T-helper 2 cell treated with Interferon-gamma antibody and Interleukin-4, amounts not matched to agents 5 μg/mL and 100 μg/mL, for 36 hours (primary cell): ENCODE data around the gene NAV2.

Source experiments
- DNase-seq: peaks from one replicate; pipeline ENCODE4 v3.0.0; 2021; ENCODE audit warnings: low spot score
- H3K27ac Mint-ChIP-seq: one replicate; pipeline ENCODE4 v1.8.0; 2021; ENCODE audit warnings: mild to moderate bottlenecking, mixed read lengths
- H3K27me3 Mint-ChIP-seq: one replicate; pipeline ENCODE4 v1.8.0; 2021; ENCODE audit warnings: low read depth, mixed read lengths
- H3K36me3 Mint-ChIP-seq: one replicate; pipeline ENCODE4 v1.8.0; 2021; ENCODE audit warnings: low read depth, mixed read lengths
- H3K4me1 Mint-ChIP-seq: one replicate; pipeline ENCODE4 v1.8.0; 2021; ENCODE audit warnings: low read depth, mixed read lengths
- H3K4me3 Mint-ChIP-seq: one replicate; pipeline ENCODE4 v1.8.0; 2022; ENCODE audit warnings: mild to moderate bottlenecking, moderate library complexity, mixed read lengths
- H3K9me3 Mint-ChIP-seq: one replicate; pipeline ENCODE4 v1.8.0; 2021; ENCODE audit warnings: mixed read lengths

The NAV2 gene

GRCh38 chr11:19800162-19800561 lies 87.5 kb downstream of the NAV2 start:
- DNase-seq: no peak
- Mint-ChIP-seq H3K36me3 (no peaks in the 10 kb centered on the region), H3K27me3 (peaks cover 3% of the 10 kb centered on the region), H3K4me3 (no peak overlapping the region), H3K4me1 (no peaks in the 10 kb centered on the region), H3K27ac (no peak overlapping the region), H3K9me3 (no peaks in the 10 kb centered on the region)

GRCh38 chr11:19800714-19801519 lies 88.3 kb downstream of the NAV2 start:
- Mint-ChIP-seq H3K4me1 (no peaks in the 10 kb centered on the region), H3K4me3 (no peak overlapping the region), H3K36me3 (no peaks in the 10 kb centered on the region), H3K27me3 (peaks cover 3% of the 10 kb centered on the region), H3K9me3 (no peaks in the 10 kb centered on the region), H3K27ac (no peak overlapping the region)
- no peak for DNase-seq

GRCh38 chr11:19802773-19803293 lies 90.2 kb downstream of the NAV2 start:
- Mint-ChIP-seq H3K27ac (no peak overlapping the region), H3K9me3 (no peaks in the 10 kb centered on the region), H3K4me1 (no peaks in the 10 kb centered on the region), H3K4me3 (no peak overlapping the region), H3K36me3 (no peaks in the 10 kb centered on the region), H3K27me3 (no peaks in the 10 kb centered on the region)
- DNase-seq: no peak

- Mint-ChIP-seq H3K4me1 (no peaks in the 10 kb centered on the region), H3K9me3 (no peaks in the 10 kb centered on the region), H3K4me3 (no peak overlapping the region), H3K27ac (no peak overlapping the region), H3K27me3 (no peaks in the 10 kb centered on the region), H3K36me3 (no peaks in the 10 kb centered on the region)
- no peak for DNase-seq
Observed at GRCh38 chr11:19803506-19803998, 90.9 kb downstream of the NAV2 start.

GRCh38 chr11:19805376-19805775 lies 92.7 kb downstream of the NAV2 start:
- Mint-ChIP-seq H3K36me3 (no peaks in the 10 kb centered on the region), H3K9me3 (no peaks in the 10 kb centered on the region), H3K4me3 (no peak overlapping the region), H3K4me1 (no peaks in the 10 kb centered on the region), H3K27me3 (no peaks in the 10 kb centered on the region), H3K27ac (no peak overlapping the region)
- no peak for DNase-seq

- Mint-ChIP-seq H3K9me3 (no peaks in the 10 kb centered on the region), H3K4me3 (no peak overlapping the region), H3K36me3 (no peaks in the 10 kb centered on the region), H3K27ac (no peak overlapping the region), H3K4me1 (no peaks in the 10 kb centered on the region), H3K27me3 (no peaks in the 10 kb centered on the region)
- DNase-seq: no peak
Observed at GRCh38 chr11:19805827-19806226, 93.2 kb downstream of the NAV2 start.

GRCh38 chr11:19806251-19806650 lies 93.6 kb downstream of the NAV2 start:
- DNase-seq: no peak
- H3K27ac Mint-ChIP-seq: no peak overlapping the region
- no peaks in the 10 kb centered on the region for H3K27me3 Mint-ChIP-seq
- H3K36me3 Mint-ChIP-seq: no peaks in the 10 kb centered on the region
- H3K9me3 Mint-ChIP-seq: no peaks in the 10 kb centered on the region
- H3K4me1 Mint-ChIP-seq: no peaks in the 10 kb centered on the region
- H3K4me3 Mint-ChIP-seq: no peak overlapping the region

GRCh38 chr11:19808076-19808911 lies 95.7 kb downstream of the NAV2 start:
- Mint-ChIP-seq H3K27ac (no peak overlapping the region), H3K9me3 (no peaks in the 10 kb centered on the region), H3K4me3 (no peak overlapping the region), H3K36me3 (no peaks in the 10 kb centered on the region), H3K4me1 (no peaks in the 10 kb centered on the region), H3K27me3 (no peaks in the 10 kb centered on the region)
- no peak for DNase-seq

- no peak overlapping the region for H3K27ac Mint-ChIP-seq
- H3K4me3 Mint-ChIP-seq: no peak overlapping the region
- H3K36me3 Mint-ChIP-seq: no peaks in the 10 kb centered on the region
- no peaks in the 10 kb centered on the region for H3K9me3 Mint-ChIP-seq
- no peaks in the 10 kb centered on the region for H3K4me1 Mint-ChIP-seq
- no peaks in the 10 kb centered on the region for H3K27me3 Mint-ChIP-seq
- no peak for DNase-seq
Observed at GRCh38 chr11:19810852-19811251, 98.2 kb downstream of the NAV2 start.

- no peak for DNase-seq
- no peaks in the 10 kb centered on the region for H3K9me3 Mint-ChIP-seq
Observed at GRCh38 chr11:19811380-19811779, 98.7 kb downstream of the NAV2 start.

GRCh38 chr11:19812096-19812495 lies 99.5 kb downstream of the NAV2 start:
- H3K27ac Mint-ChIP-seq: no peak overlapping the region
- H3K27me3 Mint-ChIP-seq: no peaks in the 10 kb centered on the region
- H3K36me3 Mint-ChIP-seq: no peaks in the 10 kb centered on the region
- H3K4me1 Mint-ChIP-seq: no peaks in the 10 kb centered on the region
- H3K4me3 Mint-ChIP-seq: no peak overlapping the region
- DNase-seq: no peak
- no peaks in the 10 kb centered on the region for H3K9me3 Mint-ChIP-seq

More at GRCh38 chr11:19811380-19811779, 98.7 kb downstream of the NAV2 start:
- no peaks in the 10 kb centered on the region for H3K4me1 Mint-ChIP-seq
- H3K4me3 Mint-ChIP-seq: no peak overlapping the region
- no peak overlapping the region for H3K27ac Mint-ChIP-seq
- H3K27me3 Mint-ChIP-seq: no peaks in the 10 kb centered on the region
- no peaks in the 10 kb centered on the region for H3K36me3 Mint-ChIP-seq

- Mint-ChIP-seq H3K27ac (no peak overlapping the region), H3K4me1 (no peaks in the 10 kb centered on the region), H3K9me3 (no peaks in the 10 kb centered on the region), H3K36me3 (no peaks in the 10 kb centered on the region), H3K4me3 (no peak overlapping the region), H3K27me3 (no peaks in the 10 kb centered on the region)
- DNase-seq: no peak
Observed at GRCh38 chr11:19812710-19813109, 100.1 kb downstream of the NAV2 start.

GRCh38 chr11:19813158-19813879 lies 100.7 kb downstream of the NAV2 start:
- H3K4me1 Mint-ChIP-seq: no peaks in the 10 kb centered on the region
- no peak overlapping the region for H3K4me3 Mint-ChIP-seq
- no peak for DNase-seq
- H3K36me3 Mint-ChIP-seq: no peaks in the 10 kb centered on the region
- no peaks in the 10 kb centered on the region for H3K27me3 Mint-ChIP-seq
- no peak overlapping the region for H3K27ac Mint-ChIP-seq
- no peaks in the 10 kb centered on the region for H3K9me3 Mint-ChIP-seq
